Keratinocyte (primary cell): ENCODE data around the gene GCC2. TPM values are rescaled to one million over a fixed set of nuclear protein-coding genes. Genes with fewer than 3 reads are reported as not detected.

Experiments used
- DNase-seq: peaks from one replicate; pipeline ENCODE4 v3.0.0-alpha.2; 2011; ENCODE audit warnings: low read depth, missing footprints, low spot score
- FAIRE-seq: peaks from 2 replicates; lab custom pipeline; 2011; peaks lifted over from hg19 to GRCh38; lab: Jason Lieb, UNC
- H2AFZ ChIP-seq: 2 replicates; pipeline ENCODE4 v1.6.0; 2012; ENCODE audit warnings: low read length, control low read depth, inconsistent platforms; ENCODE audit not compliant: control insufficient read depth
- H3K27ac ChIP-seq: 2 replicates; pipeline ENCODE4 v1.5.1; 2011; ENCODE audit warnings: low read length; ENCODE audit not compliant: control insufficient read depth, insufficient read depth
- H3K27me3 ChIP-seq: 3 replicates; pipeline ENCODE4 v1.6.0; 2011; ENCODE audit warnings: low read length; ENCODE audit not compliant: control insufficient read depth, insufficient read depth; ENCODE audit errors: extremely low read depth
- H3K36me3 ChIP-seq, 2 experiments: 2 replicates in 1 of 2; 3 replicates in 1 of 2; pipeline ENCODE4 v1.5.1; 2011; ENCODE audit warnings: low read length in 2 of 2, mild to moderate bottlenecking in 1 of 2; ENCODE audit not compliant: control insufficient read depth in 2 of 2, insufficient read depth in 2 of 2; ENCODE audit errors: extremely low read depth in 1 of 2
- H3K4me1 ChIP-seq: 3 replicates; pipeline ENCODE4 v1.5.1; 2011; ENCODE audit warnings: low read length; ENCODE audit not compliant: control insufficient read depth, insufficient read depth; ENCODE audit errors: extremely low read depth
- H3K4me2 ChIP-seq: 3 replicates; pipeline ENCODE4 v1.6.0; 2011; ENCODE audit warnings: low read depth, low read length; ENCODE audit not compliant: control insufficient read depth, insufficient read depth; ENCODE audit errors: extremely low read depth
- H3K4me3 ChIP-seq, 3 experiments: fragments of 200-600 bp in 1 of 3; sonication (generic) in 1 of 3; 2 replicates in 2 of 3; 3 replicates in 1 of 3; pipeline ENCODE4 v1.5.1; 2011 to 2016; ENCODE audit warnings: low read length in 3 of 3, mild to moderate bottlenecking in 3 of 3, control low read depth in 2 of 3, inconsistent platforms in 1 of 3, low read depth in 1 of 3, mixed read lengths in 1 of 3, mixed run types in 1 of 3, moderate library complexity in 1 of 3; ENCODE audit not compliant: control insufficient read depth in 2 of 3, insufficient read depth in 2 of 3; ENCODE audit errors: extremely low read depth in 1 of 3
- H3K79me2 ChIP-seq: 2 replicates; pipeline ENCODE4 v1.6.0; 2012; ENCODE audit warnings: low read length; ENCODE audit not compliant: control insufficient read depth, insufficient read depth
- H3K9ac ChIP-seq: 3 replicates; pipeline ENCODE4 v1.6.0; 2011; ENCODE audit warnings: low read length; ENCODE audit not compliant: control insufficient read depth, insufficient read depth; ENCODE audit errors: extremely low read depth
- H3K9me1 ChIP-seq: 3 replicates; pipeline ENCODE4 v1.6.0; 2011; ENCODE audit warnings: low read length; ENCODE audit not compliant: control insufficient read depth, insufficient read depth; ENCODE audit errors: extremely low read depth
- H3K9me3 ChIP-seq: 2 replicates; pipeline ENCODE4 v1.5.1; 2012; ENCODE audit warnings: low read depth, low read length; ENCODE audit not compliant: control insufficient read depth
- H4K20me1 ChIP-seq: 3 replicates; pipeline ENCODE4 v1.6.0; 2011; ENCODE audit warnings: low read length; ENCODE audit not compliant: control insufficient read depth, insufficient read depth; ENCODE audit errors: extremely low read depth
- CTCF ChIP-seq, 3 experiments: IDR thresholded peaks in 1 of 3; conservative IDR thresholded peaks in 1 of 3; optimal IDR thresholded peaks in 1 of 3; 2 replicates in 2 of 3; 3 replicates in 1 of 3; pipeline versions ENCODE3 to v1.5.1; 2011; ENCODE audit warnings: low read length in 3 of 3, mild to moderate bottlenecking in 3 of 3, moderate library complexity in 2 of 3, control low read depth in 1 of 3, inconsistent platforms in 1 of 3; ENCODE audit not compliant: insufficient read depth in 2 of 3; ENCODE audit errors: extremely low read depth in 1 of 3
- EZH2 ChIP-seq: IDR thresholded peaks from one replicate; pipeline ENCODE4 v1.6.1; 2012; ENCODE audit warnings: inconsistent platforms, mild to moderate bottlenecking, low read length, moderate library complexity
- dilution Hi-C: fragments of 300-500 bp; cut with MboI; formaldehyde crosslinking; loops from one replicate; pipeline ENCODE4 v1.7.0; 2020; ENCODE audit warnings: low sequenced_read_pairs; ENCODE audit not compliant: extremely low pct_ligation_motif_present
- polyA plus RNA-seq, 5 experiments: library from polyadenylated mRNA; depleted of rRNA in 3 of 5; stranded (reverse) in 3 of 5; stranded (forward) in 1 of 5; unstranded in 1 of 5; fragments of >200 nt; gene quantifications; 1 replicate in 1 of 5; 2 replicates in 3 of 5; 3 replicates in 1 of 5; pipeline versions ENCODE4 v1.2.1 to v1.2.3, GENCODE V29; 2011 to 2012; ENCODE audit warnings: missing spikeins in 2 of 5, low read depth in 1 of 5, low replicate concordance in 1 of 5

Gene GCC2
- polyA plus RNA-seq, 1 donor (not counting 4 experiments of a cell fraction or from before 2014, with no cell fraction given) = 8.4 TPM

- Histone ChIP-seq H3K9ac (no peak overlapping the region), H3K27ac (no peak overlapping the region), H2AFZ (no peak overlapping the region), H3K4me3 (no peak overlapping the region), H3K4me2 (no peak overlapping the region), H3K4me1 (peaks cover 18% of the 10 kb centered on the region), H4K20me1 (no peaks in the 10 kb centered on the region), H3K79me2 (peaks cover 90% of the 10 kb centered on the region), H3K36me3 (peaks cover 0 to 6% of the 10 kb centered on the region in 2 experiments), H3K9me1 (no peaks in the 10 kb centered on the region), H3K27me3 (no peaks in the 10 kb centered on the region), H3K9me3 (no peaks in the 10 kb centered on the region)
- TF ChIP-seq CTCF (optimal IDR thresholded peaks at IDR 0.05 in 1 of 3, IDR thresholded peaks at IDR 0.05 in 1 of 3, conservative IDR thresholded peaks at IDR 0.05 in 1 of 3; ENCODE audit: extremely low read depth in 1 of 3, insufficient read depth in 2 of 3, low read length in 3 of 3) (no peak), EZH2 (no peak)
- no peak for DNase-seq
- no peak for FAIRE-seq
- dilution Hi-C loops = no loop called here
These were observed 93.1 kb downstream of the GCC2 start for GRCh38 chr2:108542071-108542470.

- Histone ChIP-seq H3K4me1 (no peaks in the 10 kb centered on the region), H3K27me3 (no peaks in the 10 kb centered on the region), H3K79me2 (peaks cover 74% of the 10 kb centered on the region), H3K36me3 (no peaks in the 10 kb centered on the region), H2AFZ (no peak overlapping the region), H3K9me1 (no peaks in the 10 kb centered on the region), H3K4me2 (no peak overlapping the region), H3K9me3 (no peaks in the 10 kb centered on the region), H4K20me1 (no peaks in the 10 kb centered on the region), H3K9ac (no peak overlapping the region), H3K27ac (no peak overlapping the region), H3K4me3 (no peak overlapping the region)
- DNase-seq (no peak), FAIRE-seq (no peak)
- dilution Hi-C loops = no loop called here
- TF ChIP-seq CTCF (optimal IDR thresholded peaks at IDR 0.05 in 1 of 3, IDR thresholded peaks at IDR 0.05 in 1 of 3, conservative IDR thresholded peaks at IDR 0.05 in 1 of 3; ENCODE audit: extremely low read depth in 1 of 3, insufficient read depth in 2 of 3, low read length in 3 of 3) (no peak), EZH2 (no peak)
These were observed 98.6 kb downstream of the GCC2 start for GRCh38 chr2:108547606-108548005.
